Mucosa of stomach (tissue), 1 donor: ENCODE data around the gene MYOG.

ENCODE experiments used
- H3K27me3 ChIP-seq: one replicate; pipeline ENCODE4 v1.7.0; 2013; ENCODE audit warnings: mild to moderate bottlenecking, low read length; ENCODE audit not compliant: control insufficient read depth, insufficient read depth
- H3K36me3 ChIP-seq: one replicate; pipeline ENCODE4 v1.7.0; 2013; ENCODE audit warnings: low read length; ENCODE audit not compliant: control insufficient read depth, insufficient read depth
- H3K4me1 ChIP-seq: one replicate; pipeline ENCODE4 v1.7.0; 2013; ENCODE audit warnings: mild to moderate bottlenecking, low read length; ENCODE audit not compliant: control insufficient read depth, insufficient read depth
- H3K4me3 ChIP-seq: one replicate; pipeline ENCODE4 v1.7.0; 2013; ENCODE audit warnings: low read length
- H3K9ac ChIP-seq: one replicate; pipeline ENCODE4 v1.7.0; 2013; ENCODE audit warnings: mild to moderate bottlenecking, low read length, moderate library complexity
- H3K9me3 ChIP-seq: one replicate; pipeline ENCODE4 v1.7.0; 2013; ENCODE audit warnings: mild to moderate bottlenecking, low read length, moderate library complexity; ENCODE audit not compliant: control insufficient read depth
- donor health status: Pancreatic carcinoma.

MYOG gene

GRCh38 chr1:203055161-203055799, 30.5 kb downstream of the MYOG start:
- peaks cover 4% of the 10 kb centered on the region for H3K27me3 ChIP-seq
- H3K36me3 ChIP-seq: no peaks in the 10 kb centered on the region
- no peaks in the 10 kb centered on the region for H3K9me3 ChIP-seq
- no peak overlapping the region for H3K4me3 ChIP-seq
- no peaks in the 10 kb centered on the region for H3K4me1 ChIP-seq
- H3K9ac ChIP-seq: no peak overlapping the region

GRCh38 chr1:203054642-203055041, 31.2 kb downstream of the MYOG start:
- Histone ChIP-seq H3K27me3 (peaks cover 4% of the 10 kb centered on the region), H3K9ac (no peak overlapping the region), H3K4me1 (no peaks in the 10 kb centered on the region), H3K9me3 (no peaks in the 10 kb centered on the region), H3K4me3 (no peak overlapping the region), H3K36me3 (no peaks in the 10 kb centered on the region)

GRCh38 chr1:203054184-203054583, 31.6 kb downstream of the MYOG start:
- Histone ChIP-seq H3K4me3 (no peak overlapping the region), H3K9me3 (no peaks in the 10 kb centered on the region), H3K36me3 (no peaks in the 10 kb centered on the region), H3K9ac (no peak overlapping the region), H3K4me1 (no peaks in the 10 kb centered on the region), H3K27me3 (peaks cover 4% of the 10 kb centered on the region)

GRCh38 chr1:203052601-203053000, 33.2 kb downstream of the MYOG start:
- H3K4me3 ChIP-seq: no peak overlapping the region
- no peaks in the 10 kb centered on the region for H3K4me1 ChIP-seq
- H3K9me3 ChIP-seq: no peaks in the 10 kb centered on the region
- peaks cover 4% of the 10 kb centered on the region for H3K27me3 ChIP-seq
- H3K36me3 ChIP-seq: no peaks in the 10 kb centered on the region
- no peak overlapping the region for H3K9ac ChIP-seq

GRCh38 chr1:203051841-203052324, 33.9 kb downstream of the MYOG start:
- no peaks in the 10 kb centered on the region for H3K36me3 ChIP-seq
- H3K9ac ChIP-seq: no peak overlapping the region
- no peaks in the 10 kb centered on the region for H3K4me1 ChIP-seq
- H3K4me3 ChIP-seq: no peak overlapping the region
- H3K9me3 ChIP-seq: no peaks in the 10 kb centered on the region
- peaks cover 4% of the 10 kb centered on the region for H3K27me3 ChIP-seq

- H3K9ac ChIP-seq: no peak overlapping the region
- H3K4me1 ChIP-seq: no peaks in the 10 kb centered on the region
- H3K27me3 ChIP-seq: peaks cover 4% of the 10 kb centered on the region
- H3K9me3 ChIP-seq: no peaks in the 10 kb centered on the region
- no peaks in the 10 kb centered on the region for H3K36me3 ChIP-seq
- no peak overlapping the region for H3K4me3 ChIP-seq
Measured at GRCh38 chr1:203050826-203051225, 35.0 kb downstream of the MYOG start.

- no peak overlapping the region for H3K9ac ChIP-seq
- H3K9me3 ChIP-seq: no peaks in the 10 kb centered on the region
- peaks cover 8% of the 10 kb centered on the region for H3K27me3 ChIP-seq
- no peaks in the 10 kb centered on the region for H3K4me1 ChIP-seq
- no peaks in the 10 kb centered on the region for H3K36me3 ChIP-seq
- H3K4me3 ChIP-seq: no peak overlapping the region
Measured at GRCh38 chr1:203049576-203050180, 36.1 kb downstream of the MYOG start.

- Histone ChIP-seq H3K9ac (no peak overlapping the region), H3K36me3 (no peaks in the 10 kb centered on the region), H3K9me3 (no peaks in the 10 kb centered on the region), H3K27me3 (peaks cover 10% of the 10 kb centered on the region), H3K4me3 (no peak overlapping the region), H3K4me1 (no peaks in the 10 kb centered on the region)
Measured at GRCh38 chr1:203049077-203049476, 36.7 kb downstream of the MYOG start.

- H3K27me3 ChIP-seq: peaks cover 10% of the 10 kb centered on the region
- no peaks in the 10 kb centered on the region for H3K9me3 ChIP-seq
- H3K4me1 ChIP-seq: no peaks in the 10 kb centered on the region
- no peaks in the 10 kb centered on the region for H3K36me3 ChIP-seq
- H3K4me3 ChIP-seq: no peak overlapping the region
- no peak overlapping the region for H3K9ac ChIP-seq
Measured at GRCh38 chr1:203048555-203049051, 37.2 kb downstream of the MYOG start.

GRCh38 chr1:203048086-203048485, 37.7 kb downstream of the MYOG start:
- Histone ChIP-seq H3K36me3 (no peaks in the 10 kb centered on the region), H3K4me1 (no peaks in the 10 kb centered on the region), H3K9me3 (no peaks in the 10 kb centered on the region)

GRCh38 chr1:203046984-203047630, 38.7 kb downstream of the MYOG start:
- H3K27me3 ChIP-seq: peaks cover 9% of the 10 kb centered on the region
- H3K4me3 ChIP-seq: no peak overlapping the region
- H3K36me3 ChIP-seq: no peaks in the 10 kb centered on the region
- no peaks in the 10 kb centered on the region for H3K9me3 ChIP-seq
- H3K4me1 ChIP-seq: no peaks in the 10 kb centered on the region
- H3K9ac ChIP-seq: no peak overlapping the region

More at GRCh38 chr1:203048086-203048485, 37.7 kb downstream of the MYOG start:
- Histone ChIP-seq H3K9ac (no peak overlapping the region), H3K4me3 (no peak overlapping the region), H3K27me3 (peaks cover 13% of the 10 kb centered on the region)
